HepG2 (cell line): ENCODE measurements around the gene SHISA9. TPM values are rescaled to one million over a fixed set of nuclear protein-coding genes. Genes with fewer than 3 reads are reported as not detected.

ENCODE experiments used
- MIER2 ChIP-seq: IDR thresholded peaks from 2 replicates; pipeline ENCODE4 v1.6.1; 2016; ENCODE audit warnings: missing biosample characterization, missing genetic modification reagents
- MXD4 ChIP-seq: IDR thresholded peaks from 2 replicates; pipeline ENCODE4 v1.6.1; 2016; ENCODE audit warnings: mild to moderate bottlenecking, missing biosample characterization, missing genetic modification reagents
- NKX3-1 ChIP-seq: sonication (generic); formaldehyde crosslinking; IDR thresholded peaks from 2 replicates; pipeline ENCODE4 v1.5.0; 2020; ENCODE audit warnings: missing genetic modification reagents
- NPAS2 ChIP-seq: sonication (generic); formaldehyde crosslinking; IDR thresholded peaks from 2 replicates; pipeline ENCODE4 v1.8.0; 2022; ENCODE audit warnings: mild to moderate bottlenecking, missing genetic modification reagents, borderline replicate concordance
- RBM39 ChIP-seq: fragments of 200-400 bp; formaldehyde crosslinking; IDR thresholded peaks from one replicate; pipeline ENCODE4 v1.6.1; 2018; ENCODE audit warnings: antibody characterized with exemption, mild to moderate bottlenecking, low read depth, low read length; ENCODE audit not compliant: poor library complexity, severe bottlenecking
- SNAPC4 ChIP-seq: sonication (generic); formaldehyde crosslinking; IDR thresholded peaks from 2 replicates; pipeline ENCODE4 v1.4.0; 2020; ENCODE audit warnings: mild to moderate bottlenecking, missing genetic modification reagents
- SNRNP70 ChIP-seq: fragments of 200-400 bp; formaldehyde crosslinking; IDR thresholded peaks from 2 replicates; pipeline ENCODE4 v1.6.1; 2017; ENCODE audit warnings: mild to moderate bottlenecking, low read depth, low read length, moderate library complexity
- ZC3H4 ChIP-seq: sonication (generic); formaldehyde crosslinking; IDR thresholded peaks from 2 replicates; pipeline ENCODE4 v1.4.0; 2020; ENCODE audit warnings: missing genetic modification reagents, borderline replicate concordance
- ZNF441 ChIP-seq: sonication (generic); formaldehyde crosslinking; IDR thresholded peaks from 2 replicates; pipeline ENCODE4 v1.7.0; 2021; ENCODE audit warnings: missing genetic modification reagents, borderline replicate concordance
- ZNF792 ChIP-seq: IDR thresholded peaks from 2 replicates; pipeline ENCODE4 v1.6.1; 2016
- polyA plus RNA-seq, 8 experiments: library from polyadenylated mRNA; depleted of rRNA in 3 of 8; stranded (reverse) in 7 of 8; unstranded in 1 of 8; fragments of >200 nt; fragmentation: Illumina TruSeq in 4 of 8; extraction: Trizol in 4 of 8; gene quantifications; 2 replicates each; pipeline versions ENCODE4 v1.2.1 to v1.2.3, GENCODE V29; 2011 to 2016; ENCODE audit warnings: low read depth in 4 of 8, missing spikeins in 1 of 8, mixed read lengths in 1 of 8; ENCODE audit not compliant: insufficient read depth in 1 of 8
- total RNA-seq, 5 experiments: library from RNA; depleted of rRNA; stranded (reverse); fragments of >200 nt; fragmentation: Illumina TruSeq; extraction: Trizol; gene quantifications; 2 replicates each; pipeline ENCODE4 v1.2.3, GENCODE V29; 2016; ENCODE audit warnings: low read depth in 1 of 5
- TF ChIP-seq, protein P1 (sequence below): IDR thresholded peaks from 2 replicates; pipeline ENCODE4 v1.6.1; 2012; ENCODE audit warnings: low read depth, low read length, improper control_type of control experiment
- TF ChIP-seq, protein P2 (sequence below), 2 experiments: fragments of 450-650 bp in 1 of 2; sonication (generic) in 1 of 2; formaldehyde crosslinking in 1 of 2; IDR thresholded peaks; 2 replicates each; pipeline versions ENCODE4 v1.6.1 to v1.8.0; 2016 to 2022; ENCODE audit warnings: antibody characterized with exemption in 1 of 2, mild to moderate bottlenecking in 1 of 2, missing genetic modification reagents in 1 of 2
- TF ChIP-seq, protein P3 (sequence below): IDR thresholded peaks from 2 replicates; pipeline ENCODE4 v1.6.1; 2012; ENCODE audit warnings: inconsistent platforms

SHISA9 gene
- total and polyA plus RNA-seq, 2 of the 13 experiments (the other 11 are each of a cell fraction or from before 2014, with no cell fraction given): 0.01 TPM; not detected in 1

GRCh38 chr16:13036600-13036999 lies 135.2 kb downstream of the SHISA9 start (continued):
- no peak for TF ChIP-seq SNAPC4
- no peak for TF ChIP-seq SNRNP70
- TF ChIP-seq MIER2 (CRISPR knock-in tag): peak; percentile 98
- TF ChIP-seq MXD4 (CRISPR knock-in tag): peak; percentile 49; the same call in 1 of the 2 replicates
- TF ChIP-seq, protein P1, sequence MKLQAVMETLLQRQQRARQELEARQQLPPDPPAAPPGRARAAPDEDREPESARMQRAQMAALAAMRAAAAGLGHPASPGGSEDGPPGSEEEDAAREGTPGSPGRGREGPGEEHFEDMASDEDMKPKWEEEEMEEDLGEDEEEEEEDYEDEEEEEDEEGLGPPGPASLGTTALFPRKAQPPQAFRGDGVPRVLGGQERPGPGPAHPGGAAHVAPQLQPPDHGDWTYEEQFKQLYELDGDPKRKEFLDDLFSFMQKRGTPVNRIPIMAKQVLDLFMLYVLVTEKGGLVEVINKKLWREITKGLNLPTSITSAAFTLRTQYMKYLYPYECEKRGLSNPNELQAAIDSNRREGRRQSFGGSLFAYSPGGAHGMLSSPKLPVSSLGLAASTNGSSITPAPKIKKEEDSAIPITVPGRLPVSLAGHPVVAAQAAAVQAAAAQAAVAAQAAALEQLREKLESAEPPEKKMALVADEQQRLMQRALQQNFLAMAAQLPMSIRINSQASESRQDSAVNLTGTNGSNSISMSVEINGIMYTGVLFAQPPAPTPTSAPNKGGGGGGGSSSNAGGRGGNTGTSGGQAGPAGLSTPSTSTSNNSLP: no peak
- peak; percentile 73; the same call in 1 of the 2 replicates for TF ChIP-seq ZNF441 (CRISPR knock-in tag)
- TF ChIP-seq NPAS2 (CRISPR knock-in tag): no peak
- TF ChIP-seq ZC3H4 (CRISPR knock-in tag): no peak
- no peak for TF ChIP-seq RBM39
- peak; percentile 83 for TF ChIP-seq ZNF792 (CRISPR knock-in tag)
- TF ChIP-seq, protein P2, sequence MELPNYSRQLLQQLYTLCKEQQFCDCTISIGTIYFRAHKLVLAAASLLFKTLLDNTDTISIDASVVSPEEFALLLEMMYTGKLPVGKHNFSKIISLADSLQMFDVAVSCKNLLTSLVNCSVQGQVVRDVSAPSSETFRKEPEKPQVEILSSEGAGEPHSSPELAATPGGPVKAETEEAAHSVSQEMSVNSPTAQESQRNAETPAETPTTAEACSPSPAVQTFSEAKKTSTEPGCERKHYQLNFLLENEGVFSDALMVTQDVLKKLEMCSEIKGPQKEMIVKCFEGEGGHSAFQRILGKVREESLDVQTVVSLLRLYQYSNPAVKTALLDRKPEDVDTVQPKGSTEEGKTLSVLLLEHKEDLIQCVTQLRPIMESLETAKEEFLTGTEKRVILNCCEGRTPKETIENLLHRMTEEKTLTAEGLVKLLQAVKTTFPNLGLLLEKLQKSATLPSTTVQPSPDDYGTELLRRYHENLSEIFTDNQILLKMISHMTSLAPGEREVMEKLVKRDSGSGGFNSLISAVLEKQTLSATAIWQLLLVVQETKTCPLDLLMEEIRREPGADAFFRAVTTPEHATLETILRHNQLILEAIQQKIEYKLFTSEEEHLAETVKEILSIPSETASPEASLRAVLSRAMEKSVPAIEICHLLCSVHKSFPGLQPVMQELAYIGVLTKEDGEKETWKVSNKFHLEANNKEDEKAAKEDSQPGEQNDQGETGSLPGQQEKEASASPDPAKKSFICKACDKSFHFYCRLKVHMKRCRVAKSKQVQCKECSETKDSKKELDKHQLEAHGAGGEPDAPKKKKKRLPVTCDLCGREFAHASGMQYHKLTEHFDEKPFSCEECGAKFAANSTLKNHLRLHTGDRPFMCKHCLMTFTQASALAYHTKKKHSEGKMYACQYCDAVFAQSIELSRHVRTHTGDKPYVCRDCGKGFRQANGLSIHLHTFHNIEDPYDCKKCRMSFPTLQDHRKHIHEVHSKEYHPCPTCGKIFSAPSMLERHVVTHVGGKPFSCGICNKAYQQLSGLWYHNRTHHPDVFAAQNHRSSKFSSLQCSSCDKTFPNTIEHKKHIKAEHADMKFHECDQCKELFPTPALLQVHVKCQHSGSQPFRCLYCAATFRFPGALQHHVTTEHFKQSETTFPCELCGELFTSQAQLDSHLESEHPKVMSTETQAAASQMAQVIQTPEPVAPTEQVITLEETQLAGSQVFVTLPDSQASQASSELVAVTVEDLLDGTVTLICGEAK (IDR thresholded peaks at IDR 0.05): no peak
- TF ChIP-seq, protein P2 (CRISPR knock-in tag; IDR thresholded peaks at IDR 0.05): no peak
- peak; percentile 88; the same call in 1 of the 2 replicates for TF ChIP-seq NKX3-1 (CRISPR knock-in tag)
- TF ChIP-seq, protein P3, sequence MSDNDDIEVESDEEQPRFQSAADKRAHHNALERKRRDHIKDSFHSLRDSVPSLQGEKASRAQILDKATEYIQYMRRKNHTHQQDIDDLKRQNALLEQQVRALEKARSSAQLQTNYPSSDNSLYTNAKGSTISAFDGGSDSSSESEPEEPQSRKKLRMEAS: no peak
